Activated T-helper 1 cell treated with Interleukin-2 at 50 U/mL for 16 hours (primary cell): ENCODE data around the gene TMEM254.
"Not testable (repeated sequence)": the region's sequence is repeated elsewhere in the genome, so short reads cannot be mapped to it uniquely, and the experiment has no call there.

Source experiments
- DNase-seq: peaks from one replicate; pipeline ENCODE4 v3.0.0-alpha.2; 2020; ENCODE audit warnings: low read depth

TMEM254 gene

GRCh38 chr10:80133687-80134086, 55.2 kb downstream of the TMEM254 start:
- DNase-seq = not testable (repeated sequence)

GRCh38 chr10:80136134-80136571, 57.7 kb downstream of the TMEM254 start:
- no peak for DNase-seq

- DNase-seq = no peak
Observed at GRCh38 chr10:80137031-80137862, 58.8 kb downstream of the TMEM254 start.

- no peak for DNase-seq
Observed at GRCh38 chr10:80137920-80138319, 59.5 kb downstream of the TMEM254 start.

- no peak for DNase-seq
Observed at GRCh38 chr10:80139265-80139664, 60.8 kb downstream of the TMEM254 start.

- no peak for DNase-seq
Observed at GRCh38 chr10:80140251-80140650, 61.8 kb downstream of the TMEM254 start.

GRCh38 chr10:80141696-80142460, 63.4 kb downstream of the TMEM254 start:
- no peak for DNase-seq
